Vagina (tissue), 2 donors: Measurements from ENCODE around the gene NAA15.

ENCODE experiments used
- POLR2AphosphoS5 ChIP-seq, 2 donors: sonication (generic); formaldehyde crosslinking; IDR thresholded peaks; one replicate each; pipeline ENCODE4 v1.9.0; 2017; ENCODE audit warnings: antibody characterized with exemption in 2 of 2, mild to moderate bottlenecking in 2 of 2, low read depth in 1 of 2; ENCODE audit not compliant: insufficient read depth in 1 of 2
- TF ChIP-seq, protein P1 (sequence below), 3 experiments: fragments of 450-650 bp in 2 of 3; fragments of 200-600 bp in 1 of 3; sonication (generic) in 1 of 3; IDR thresholded peaks; one replicate each; pipeline ENCODE4 v1.5.1; 2017 to 2019; ENCODE audit warnings: antibody characterized with exemption in 3 of 3, mild to moderate bottlenecking in 2 of 3, moderate library complexity in 2 of 3

- TF ChIP-seq, protein P1, sequence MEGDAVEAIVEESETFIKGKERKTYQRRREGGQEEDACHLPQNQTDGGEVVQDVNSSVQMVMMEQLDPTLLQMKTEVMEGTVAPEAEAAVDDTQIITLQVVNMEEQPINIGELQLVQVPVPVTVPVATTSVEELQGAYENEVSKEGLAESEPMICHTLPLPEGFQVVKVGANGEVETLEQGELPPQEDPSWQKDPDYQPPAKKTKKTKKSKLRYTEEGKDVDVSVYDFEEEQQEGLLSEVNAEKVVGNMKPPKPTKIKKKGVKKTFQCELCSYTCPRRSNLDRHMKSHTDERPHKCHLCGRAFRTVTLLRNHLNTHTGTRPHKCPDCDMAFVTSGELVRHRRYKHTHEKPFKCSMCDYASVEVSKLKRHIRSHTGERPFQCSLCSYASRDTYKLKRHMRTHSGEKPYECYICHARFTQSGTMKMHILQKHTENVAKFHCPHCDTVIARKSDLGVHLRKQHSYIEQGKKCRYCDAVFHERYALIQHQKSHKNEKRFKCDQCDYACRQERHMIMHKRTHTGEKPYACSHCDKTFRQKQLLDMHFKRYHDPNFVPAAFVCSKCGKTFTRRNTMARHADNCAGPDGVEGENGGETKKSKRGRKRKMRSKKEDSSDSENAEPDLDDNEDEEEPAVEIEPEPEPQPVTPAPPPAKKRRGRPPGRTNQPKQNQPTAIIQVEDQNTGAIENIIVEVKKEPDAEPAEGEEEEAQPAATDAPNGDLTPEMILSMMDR (IDR thresholded peaks at IDR 0.05): no peak
- no peak for TF ChIP-seq POLR2AphosphoS5 (IDR thresholded peaks at IDR 0.05; ENCODE audit: insufficient read depth in 1 of 2, low read depth in 1 of 2)
These were observed 164.6 kb downstream of the NAA15 start for GRCh38 chr4:139465922-139466321.
